CD4-positive, alpha-beta T cell treated with Interleukin-12 subunit alpha and Interleukin-12 subunit beta, for 1 hour (primary cell): ENCODE measurements around the gene KIAA1217.

ENCODE experiments used
- DNase-seq: peaks from one replicate; pipeline ENCODE4 v3.0.0-alpha.2; 2020

The KIAA1217 gene

DNA sequence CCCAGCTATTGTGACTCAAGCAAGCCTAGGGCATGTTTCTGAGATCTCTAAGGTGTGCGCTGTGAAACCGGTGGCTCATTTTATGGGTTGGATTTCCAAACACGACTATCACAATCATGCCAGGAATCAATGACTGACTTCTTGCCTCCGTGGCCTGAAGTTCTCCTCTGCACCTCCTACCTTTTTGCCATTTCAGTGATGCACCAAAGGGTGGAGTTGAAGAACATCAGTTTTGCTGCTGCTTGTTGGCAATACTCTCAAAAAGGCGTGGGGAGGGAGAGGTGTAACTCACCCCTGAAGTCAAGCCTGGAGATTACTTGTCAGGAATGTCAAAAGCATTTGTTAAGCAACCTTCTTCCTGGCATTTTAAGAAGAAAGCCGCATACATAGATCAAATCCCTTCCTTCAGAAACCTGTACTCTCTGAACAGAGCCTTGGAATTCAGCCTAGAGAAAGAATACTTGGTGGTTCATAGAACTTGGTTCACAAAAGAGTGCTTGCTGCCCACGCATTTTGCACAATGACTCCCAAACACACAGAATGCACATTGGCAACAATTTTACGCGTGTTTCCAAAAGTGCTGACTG, 41.0 kb downstream of the KIAA1217 start:
- DNase-seq = no peak

DNA sequence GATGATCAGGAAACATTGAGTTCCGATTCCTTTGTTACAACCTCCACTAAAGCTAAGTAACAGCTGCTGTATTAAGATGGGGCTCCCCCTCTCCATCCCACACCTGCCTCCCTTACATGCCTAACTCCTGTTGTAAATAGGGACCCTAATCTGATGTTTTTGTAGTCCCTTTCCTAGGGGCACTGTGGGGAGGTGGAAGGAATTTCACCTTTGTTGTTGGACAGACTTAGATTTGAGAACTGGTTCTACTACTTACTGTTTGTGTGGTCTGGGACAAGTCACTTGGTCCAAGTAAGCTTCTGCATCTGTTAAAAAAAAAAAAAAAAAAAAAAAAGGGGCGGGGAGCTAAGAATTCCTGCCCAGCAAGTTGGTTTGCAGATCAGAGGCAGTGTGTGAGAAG, 42.6 kb downstream of the KIAA1217 start:
- no peak for DNase-seq

DNA sequence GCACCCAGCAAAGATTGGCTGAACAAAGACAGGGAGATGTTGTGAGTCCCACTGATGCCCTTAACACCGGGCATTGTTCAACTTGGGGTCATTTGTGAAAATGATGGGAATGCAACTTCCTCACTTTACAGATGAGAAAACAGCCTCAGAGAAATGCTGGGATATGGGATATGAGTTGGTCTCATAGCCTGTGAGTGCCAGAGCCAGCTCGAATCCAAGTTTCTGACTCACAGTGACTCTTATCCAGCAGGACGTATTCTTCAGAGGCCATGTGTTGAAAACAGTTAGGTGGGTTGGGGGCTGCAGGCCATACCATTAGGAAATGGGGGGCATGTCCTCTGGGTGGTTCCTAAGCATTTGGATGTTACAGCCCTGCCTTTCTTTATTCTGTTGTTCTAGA, 45.2 kb downstream of the KIAA1217 start:
- no peak for DNase-seq

DNA sequence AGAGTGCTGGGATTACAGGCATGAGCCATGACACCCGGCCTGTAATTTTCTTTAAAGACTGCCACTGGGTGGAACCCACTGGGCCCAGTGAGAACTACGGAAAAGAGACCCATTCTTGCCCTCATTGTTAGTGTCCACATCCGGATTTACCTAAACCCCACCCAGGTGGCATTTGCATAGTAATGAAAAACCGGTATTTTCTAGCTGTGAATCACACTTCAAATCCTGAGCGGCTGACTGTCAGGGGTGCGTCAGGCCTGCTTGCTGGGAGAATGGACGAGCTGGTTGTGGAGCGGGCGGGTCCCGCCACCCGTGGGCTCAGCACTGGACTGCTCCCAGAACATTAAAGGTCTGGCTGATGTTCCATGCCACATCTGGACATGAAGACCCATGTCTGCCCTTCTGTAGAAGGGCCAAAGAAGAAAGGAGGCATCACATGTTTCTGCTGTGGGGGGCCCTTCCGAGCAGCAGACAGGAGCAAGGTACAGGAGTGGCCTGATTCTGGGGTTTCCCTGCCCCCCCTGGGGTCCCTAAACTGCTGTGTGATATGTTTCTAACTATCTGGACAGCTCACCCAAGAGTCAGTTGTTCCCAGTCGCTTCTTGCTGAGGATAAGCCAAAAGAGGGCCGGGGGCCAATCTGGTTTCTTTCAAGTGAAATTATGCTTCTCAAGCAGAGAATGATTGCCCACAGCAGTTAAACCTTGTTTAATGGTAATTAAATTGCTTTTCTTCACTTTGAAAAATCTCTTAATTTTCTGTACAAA, 46.4 kb downstream of the KIAA1217 start:
- DNase-seq = no peak

DNA sequence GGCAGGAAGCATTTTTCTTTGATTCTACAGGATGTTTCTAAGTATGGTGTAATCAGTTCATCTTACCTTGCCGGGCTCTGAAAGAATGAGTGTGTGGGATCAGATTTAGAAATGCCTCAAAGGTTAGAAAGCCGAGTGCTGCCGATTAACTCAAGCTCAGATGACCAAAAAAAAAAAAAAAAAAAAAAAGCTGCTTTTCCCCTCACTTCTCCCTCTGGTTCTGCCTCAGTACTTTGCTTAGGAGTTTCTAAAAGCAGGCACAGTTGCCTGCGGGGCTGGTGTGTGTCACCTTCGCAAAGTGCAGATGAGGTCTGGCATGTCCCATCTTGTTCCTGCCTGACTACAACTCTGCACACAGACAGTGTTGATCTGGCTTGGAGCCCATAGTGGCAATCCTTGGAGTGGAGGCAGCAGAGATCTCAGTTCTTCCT, 47.0 kb downstream of the KIAA1217 start:
- no peak for DNase-seq

DNA sequence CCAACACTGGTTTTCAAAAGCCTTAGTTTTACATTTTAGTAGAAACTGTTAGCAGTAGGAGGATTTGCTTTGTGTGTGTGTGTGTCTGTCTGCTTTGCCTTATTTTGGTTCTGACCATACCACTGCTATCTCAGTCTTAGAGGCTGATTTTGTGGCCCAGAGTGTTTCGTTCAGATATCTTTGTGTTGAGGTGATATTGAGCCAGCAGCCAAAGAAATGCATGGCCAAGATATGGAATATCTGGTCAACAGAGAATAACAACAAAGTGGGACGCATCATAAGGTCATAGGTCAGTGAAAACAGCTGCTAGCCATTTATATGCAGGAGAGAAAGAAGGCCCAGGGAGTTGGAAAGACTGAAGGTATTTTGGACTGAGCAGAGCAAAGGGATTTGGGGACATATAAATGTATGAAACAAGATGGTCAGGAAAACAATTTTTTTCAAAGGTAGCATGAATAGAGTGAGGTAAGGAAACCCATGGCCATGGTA, 47.7 kb downstream of the KIAA1217 start:
- no peak for DNase-seq

DNA sequence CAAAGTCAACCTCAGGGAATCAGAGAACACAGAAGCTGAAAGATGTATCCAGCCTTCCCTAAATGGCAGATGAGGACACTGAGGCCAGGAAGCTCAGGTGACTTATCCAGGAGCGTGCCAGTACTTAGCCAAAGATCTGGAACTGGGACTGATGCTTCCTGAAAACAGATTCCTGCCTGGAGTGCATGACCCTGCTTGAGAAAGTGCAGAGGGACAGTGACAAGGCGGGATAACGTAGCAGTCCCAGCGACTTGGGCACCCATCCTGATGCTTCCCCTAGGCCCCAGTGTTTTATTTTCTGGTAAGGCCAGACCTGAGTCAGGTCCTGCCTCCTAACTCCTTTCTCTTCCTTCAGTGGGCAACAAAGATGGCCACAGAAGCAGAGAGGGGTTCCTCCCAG, 48.6 kb downstream of the KIAA1217 start:
- no peak for DNase-seq

DNA sequence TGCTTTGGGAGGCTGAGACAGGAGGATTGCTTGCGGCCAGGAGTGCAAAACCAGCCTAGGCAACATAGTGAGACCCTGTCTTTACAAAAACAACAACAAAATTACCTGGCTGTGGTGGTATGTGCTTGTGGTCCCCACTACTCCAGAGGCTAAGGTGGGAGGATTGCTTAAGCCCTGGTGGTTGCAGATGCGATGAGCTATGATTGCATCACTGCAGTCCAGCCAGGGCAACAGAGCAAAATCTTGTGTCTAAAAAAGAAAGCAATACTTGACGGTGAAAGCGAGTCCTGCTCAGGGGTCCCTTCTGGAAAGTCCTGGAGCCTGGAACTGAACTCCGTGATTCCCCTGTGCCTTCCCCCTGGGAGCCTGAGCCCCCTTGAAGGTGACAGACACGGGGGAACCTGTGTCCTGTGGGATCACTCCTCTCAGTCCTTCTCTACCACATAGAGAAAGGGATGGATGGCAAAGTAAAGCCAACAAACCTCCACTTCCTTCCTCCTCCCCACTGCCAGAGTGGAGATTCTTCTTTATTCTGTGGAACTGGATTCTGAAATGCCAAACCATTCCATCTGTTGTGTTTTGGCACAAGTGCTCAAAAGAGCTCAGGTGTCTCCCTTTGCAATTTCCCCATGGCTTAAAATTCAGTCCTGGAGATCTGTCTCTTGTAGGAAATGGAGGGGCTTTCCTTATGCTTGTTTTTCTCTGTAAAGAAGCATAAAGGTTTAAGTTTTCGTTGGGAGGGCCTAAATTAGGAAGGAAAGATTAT, 50.6 kb downstream of the KIAA1217 start:
- no peak for DNase-seq

DNA sequence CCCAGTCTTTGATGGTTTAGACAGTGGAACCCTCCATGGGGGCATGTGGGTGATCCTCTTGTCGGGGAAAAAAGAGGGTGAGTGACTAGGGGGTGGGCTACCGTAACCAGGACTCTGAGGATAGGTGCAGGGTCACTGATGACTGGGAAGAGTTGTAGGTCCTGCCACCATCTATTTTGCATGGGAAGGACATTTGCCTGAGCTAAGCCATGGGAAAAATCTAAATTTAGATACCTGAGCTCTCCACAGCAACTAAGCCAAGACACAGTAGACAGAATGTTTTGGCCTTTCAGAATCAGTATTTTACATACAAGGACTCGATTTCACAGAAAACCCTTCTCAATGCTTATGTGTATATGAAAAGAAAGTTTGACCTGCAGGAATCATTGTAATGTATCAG, 52.7 kb downstream of the KIAA1217 start:
- DNase-seq = no peak

DNA sequence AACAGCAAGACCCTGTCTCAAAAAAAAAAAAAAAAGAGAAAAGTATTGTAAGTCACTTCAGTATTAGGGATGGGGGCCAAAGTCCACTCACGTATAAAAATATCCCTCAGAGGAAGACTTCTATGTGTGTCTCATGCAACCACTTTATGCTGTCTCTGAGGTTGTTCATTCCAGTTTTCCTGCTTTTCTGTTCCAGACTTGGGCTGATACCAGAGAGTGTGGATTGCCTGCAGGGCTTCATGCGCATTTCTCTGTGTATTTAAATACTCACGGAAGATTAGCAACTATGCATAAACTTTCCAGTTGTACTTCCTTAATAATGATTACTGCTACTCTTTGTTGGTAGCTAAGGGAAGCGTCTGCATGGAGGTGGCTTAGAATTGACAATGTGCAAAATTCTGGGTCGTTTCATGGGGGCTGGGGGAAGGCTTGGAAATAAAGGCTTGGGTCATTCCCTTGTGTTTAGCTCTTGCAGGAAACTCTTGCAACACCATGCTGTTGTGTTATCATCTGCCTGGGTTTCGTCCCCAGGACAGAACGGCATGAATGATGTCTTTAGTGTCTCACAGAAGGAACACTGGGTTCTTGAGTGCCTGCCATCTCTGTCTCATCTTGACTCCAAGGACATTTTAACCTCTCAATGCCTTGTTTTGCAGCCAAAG, 54.1 kb downstream of the KIAA1217 start:
- DNase-seq = no peak

DNA sequence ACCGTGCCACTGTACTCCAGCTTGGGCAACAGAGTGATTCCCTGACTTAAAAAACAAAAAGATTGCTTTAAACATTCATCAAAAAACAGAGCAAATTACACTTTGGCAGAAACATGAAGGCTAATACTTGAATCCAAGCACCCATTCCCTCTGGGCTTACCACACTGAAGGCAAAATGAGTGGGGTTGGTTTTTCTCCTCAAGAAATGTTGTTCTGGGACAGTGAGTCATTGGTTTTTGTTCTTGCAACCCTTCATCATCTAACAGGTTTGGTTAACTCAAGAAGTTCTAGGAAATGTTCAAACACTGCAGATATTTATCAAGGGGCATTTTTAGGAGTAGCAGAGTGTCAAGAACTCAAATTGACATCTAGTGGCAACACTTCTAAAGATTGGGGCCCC, 60.5 kb downstream of the KIAA1217 start:
- DNase-seq = no peak

DNA sequence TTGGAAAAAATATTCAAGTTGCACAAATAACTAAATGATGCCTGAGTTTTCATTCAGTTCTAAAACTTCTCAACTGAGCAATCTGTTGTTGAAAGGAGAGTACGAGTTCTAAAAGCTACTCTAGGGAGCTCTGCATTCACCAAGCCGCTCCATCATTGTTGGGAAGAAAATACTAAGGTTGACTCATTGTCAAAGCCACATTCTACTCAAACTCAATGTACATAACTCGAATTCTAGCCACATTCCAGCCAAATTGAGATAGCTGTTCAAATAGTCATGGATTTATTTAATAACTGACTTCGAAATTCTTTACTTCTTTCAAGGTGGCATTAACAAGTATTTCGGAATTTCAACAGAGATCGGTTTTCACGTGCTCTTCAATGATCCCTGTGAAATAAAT, 63.4 kb downstream of the KIAA1217 start:
- no peak for DNase-seq

DNA sequence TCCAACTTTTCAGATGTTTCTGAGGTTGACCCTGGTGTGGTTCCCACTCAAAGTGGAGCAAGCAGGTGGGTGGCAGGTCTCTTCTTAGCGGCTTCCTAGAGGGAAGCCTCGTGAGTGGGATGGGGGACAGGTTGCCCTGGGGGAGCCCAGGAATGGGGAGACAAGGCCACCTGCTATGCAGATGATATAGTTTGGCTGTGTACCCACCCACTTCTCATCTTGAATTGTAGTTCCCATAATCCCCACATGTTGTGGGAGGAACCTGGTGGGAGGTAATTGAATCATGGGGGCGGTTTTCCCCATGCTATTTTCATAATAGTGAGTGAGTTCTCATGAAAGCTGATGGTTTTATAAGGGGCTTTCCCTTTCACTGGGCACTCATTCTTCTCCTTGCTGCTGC, 68.3 kb downstream of the KIAA1217 start:
- DNase-seq = no peak

DNA sequence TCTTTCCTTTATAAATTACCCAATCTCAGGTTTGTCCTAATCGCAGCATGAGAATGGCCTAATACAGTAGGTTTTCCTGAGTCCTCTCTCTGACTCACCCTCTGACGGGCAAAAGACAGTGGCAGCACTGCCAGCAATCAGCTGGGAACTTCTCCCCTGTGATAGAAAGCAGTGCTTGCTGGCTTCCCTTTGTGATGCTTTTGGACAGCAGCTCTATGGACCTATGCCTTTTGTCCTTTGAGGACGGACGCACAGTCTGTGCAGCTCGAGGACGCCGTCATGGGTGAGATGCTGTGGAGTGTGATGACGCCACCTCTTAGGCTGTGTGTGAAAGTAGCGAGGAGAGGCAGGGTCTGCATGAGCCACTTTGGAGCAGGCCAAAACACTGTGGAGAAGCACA, 68.8 kb downstream of the KIAA1217 start:
- no peak for DNase-seq

DNA sequence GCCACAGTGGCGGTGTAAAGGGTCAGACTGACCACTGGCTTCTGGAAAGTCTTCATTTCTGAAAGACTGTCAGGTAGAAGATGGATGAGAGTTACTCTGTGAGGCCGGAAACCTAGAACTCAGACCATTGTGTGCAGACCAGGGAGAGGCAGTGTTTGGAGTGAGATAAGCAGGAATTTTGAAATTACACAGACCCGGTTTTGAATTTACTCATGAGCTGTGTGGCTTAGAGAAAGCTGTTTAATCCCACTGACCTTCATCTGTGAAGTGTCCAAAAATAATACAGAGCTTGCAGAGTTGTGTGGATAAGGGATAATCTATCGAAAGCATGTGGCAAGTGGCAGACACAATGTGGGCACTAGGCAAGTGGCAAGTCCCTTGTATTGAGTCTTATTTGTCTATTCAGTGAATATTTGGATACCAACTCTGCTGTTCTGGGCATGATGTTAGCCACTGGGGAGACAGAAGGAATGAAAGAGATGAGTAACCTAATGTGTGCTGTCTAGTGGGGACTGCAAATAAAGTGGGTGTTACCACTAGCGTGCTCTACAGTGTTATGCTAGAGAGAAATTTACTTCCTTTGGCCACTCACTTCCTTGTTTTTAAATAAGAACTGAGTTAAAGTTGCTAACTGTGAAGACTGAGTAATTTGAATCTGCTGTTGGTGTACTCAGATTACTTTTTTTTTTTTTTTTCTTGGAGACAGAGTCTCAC, 69.4 kb downstream of the KIAA1217 start:
- DNase-seq = no peak

DNA sequence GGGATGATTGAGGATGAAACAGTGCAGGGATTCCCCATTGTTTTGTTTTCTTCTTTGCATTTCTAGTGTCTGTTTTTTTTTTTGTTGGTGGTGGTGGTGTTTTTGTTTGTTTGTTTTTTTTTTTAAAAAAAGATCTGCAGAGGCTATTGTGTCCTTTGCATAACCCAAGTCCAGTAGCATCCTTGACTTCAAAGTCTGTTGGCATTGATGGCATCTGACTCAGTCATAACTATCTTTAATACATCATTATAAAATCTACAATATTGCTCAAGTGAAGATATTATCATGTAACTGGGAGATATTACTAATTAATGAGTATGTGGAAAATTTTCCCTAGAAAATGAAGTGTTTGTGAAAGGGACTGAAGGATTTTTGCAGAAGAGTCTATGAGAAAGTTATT, 70.2 kb downstream of the KIAA1217 start:
- no peak for DNase-seq

DNA sequence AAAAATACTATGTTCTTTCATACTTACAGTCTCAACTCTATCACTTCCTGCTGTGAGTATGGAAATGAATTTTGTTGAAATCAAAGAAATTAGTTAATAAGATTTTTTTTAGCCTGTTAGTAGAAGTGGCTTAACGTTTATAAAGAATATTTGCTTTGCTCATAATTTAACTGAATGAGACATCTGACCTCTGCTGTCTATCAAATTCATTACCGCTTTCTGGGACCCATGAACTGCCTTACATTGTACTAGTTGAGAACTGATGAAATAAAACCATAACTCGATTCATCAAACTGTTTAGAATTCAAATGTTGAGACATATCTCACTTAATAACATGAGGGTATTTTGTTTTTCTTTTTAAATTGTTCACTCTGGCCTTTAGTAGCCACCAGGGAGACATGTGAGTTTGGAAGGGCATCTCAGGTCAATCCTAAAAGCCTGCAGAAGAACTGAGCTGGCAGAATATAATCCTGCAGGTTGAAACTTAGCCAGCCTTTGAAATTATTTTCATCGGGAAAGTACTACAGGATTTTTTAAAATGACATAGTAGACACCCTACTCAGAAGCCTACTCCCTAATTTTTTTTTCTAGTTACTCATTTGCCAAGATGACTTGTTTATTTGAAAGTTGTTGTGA, 78.7 kb downstream of the KIAA1217 start:
- DNase-seq = no peak

DNA sequence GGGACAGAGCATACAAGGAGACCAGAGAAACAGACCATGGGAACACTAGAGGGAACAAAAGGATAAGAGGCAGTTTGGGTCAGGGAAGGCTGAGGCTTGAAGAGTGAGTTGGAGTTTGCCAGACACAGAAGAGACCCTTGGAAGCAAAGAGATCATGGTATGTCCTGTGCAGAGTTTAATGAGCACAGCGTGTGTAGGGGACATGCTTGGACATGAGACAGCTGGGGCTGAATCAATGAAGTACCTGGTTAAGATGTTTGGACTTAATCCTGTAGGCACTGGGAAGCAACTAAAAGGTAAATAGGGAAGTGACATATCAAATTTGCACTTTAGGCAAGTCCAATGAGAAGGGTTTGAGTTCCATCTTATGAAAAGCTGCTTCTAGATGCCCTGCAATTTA, 79.6 kb downstream of the KIAA1217 start:
- no peak for DNase-seq

DNA sequence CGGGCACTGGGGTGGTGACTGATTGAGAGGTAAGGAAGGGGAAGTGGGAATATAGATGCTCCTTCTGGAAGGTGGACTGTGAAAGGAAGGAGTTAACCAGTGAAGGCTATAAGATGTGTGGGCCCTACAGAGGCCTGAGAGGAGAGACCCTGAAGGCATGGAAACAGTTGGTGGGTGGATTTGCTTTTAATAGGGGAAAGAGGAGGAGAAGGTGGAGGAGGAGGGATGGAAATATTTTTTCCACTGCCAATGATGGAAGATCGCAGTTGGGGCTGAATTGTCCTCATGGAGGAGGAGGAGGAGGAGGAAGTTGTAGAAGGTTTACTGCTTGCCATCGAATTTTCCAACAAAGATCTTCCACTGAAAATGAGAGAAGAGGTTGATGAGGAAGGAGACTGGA, 80.3 kb downstream of the KIAA1217 start:
- DNase-seq = no peak

DNA sequence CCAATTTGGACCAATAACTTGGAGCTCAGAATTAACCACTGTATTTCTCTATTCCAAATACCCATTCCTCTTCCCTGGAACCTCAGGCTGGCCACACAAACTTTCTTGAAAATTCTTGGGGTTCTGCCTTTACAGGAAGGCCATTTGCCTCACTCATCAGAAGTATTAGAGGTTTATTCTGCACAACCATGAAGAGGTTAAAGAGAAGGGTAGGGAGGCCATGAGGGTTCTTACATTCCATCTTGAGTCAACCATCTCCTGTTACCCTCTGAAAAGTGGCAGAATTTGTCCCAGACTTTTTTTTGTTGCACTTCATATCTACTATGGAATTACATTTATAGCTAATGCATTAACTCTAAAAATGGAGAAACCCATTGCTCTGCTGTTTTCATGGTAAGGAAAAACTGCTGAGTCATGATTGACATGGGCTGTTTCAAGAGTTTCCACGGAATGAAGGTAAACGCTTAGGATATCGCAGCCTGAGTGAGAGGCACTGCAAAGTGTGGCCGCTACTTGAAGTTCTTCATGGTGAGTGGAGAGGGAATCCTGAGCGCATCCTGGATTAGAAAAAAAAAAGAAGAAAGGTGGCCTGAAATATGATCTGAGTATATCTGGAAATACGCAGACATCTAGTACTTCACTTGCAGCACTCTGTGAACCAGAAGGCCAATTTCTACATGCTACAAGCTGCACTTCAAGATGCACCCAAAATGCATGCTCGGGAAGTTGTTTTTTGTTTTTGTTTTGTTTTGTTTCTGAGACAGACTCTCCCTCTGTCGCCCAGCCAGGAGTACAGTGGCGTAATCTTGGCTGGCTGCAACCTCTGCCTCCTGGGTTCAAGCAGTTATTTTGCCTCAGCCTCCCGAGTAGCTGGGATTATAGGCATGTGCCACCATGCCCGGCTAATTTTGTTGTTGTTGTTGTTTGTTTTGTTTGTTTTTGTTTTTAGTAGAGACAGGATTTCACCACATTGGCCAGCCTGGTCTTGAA, 83.7 kb downstream of the KIAA1217 start:
- DNase-seq = no peak
